DND-41 (cell line): ENCODE data around the gene PDLIM1.

Source experiments
- ATAC-seq: fragments of 200-7000 bp; cut with Tn5 transposase; 3 replicates; pipeline ENCODE4 v1.9.1; 2021; ENCODE audit warnings: low read depth; ENCODE audit not compliant: insufficient read depth
- DNase-seq: peaks from one replicate; pipeline ENCODE4 v3.0.0-alpha.2; 2020
- H2AFZ ChIP-seq: 2 replicates; pipeline ENCODE4 v1.6.0; 2012; ENCODE audit warnings: low read depth, low read length
- H3K27ac ChIP-seq: 2 replicates; pipeline ENCODE4 v1.5.1; 2012; ENCODE audit warnings: low read length, inconsistent platforms
- H3K27me3 ChIP-seq: fragments of 200-600 bp; sonication (generic); 2 replicates; pipeline ENCODE4 v1.6.0; 2012; ENCODE audit warnings: low read length, mild to moderate bottlenecking, inconsistent platforms; ENCODE audit not compliant: insufficient read depth, poor library complexity
- H3K36me3 ChIP-seq: 2 replicates; pipeline ENCODE4 v1.5.1; 2012; ENCODE audit warnings: low read length, inconsistent platforms; ENCODE audit not compliant: insufficient read depth
- H3K4me1 ChIP-seq: 2 replicates; pipeline ENCODE4 v1.5.1; 2012; ENCODE audit warnings: mild to moderate bottlenecking, low read length; ENCODE audit not compliant: insufficient read depth
- H3K4me2 ChIP-seq: 2 replicates; pipeline ENCODE4 v1.6.0; 2012; ENCODE audit warnings: mild to moderate bottlenecking, moderate library complexity, low read length, inconsistent platforms; ENCODE audit not compliant: insufficient read depth
- H3K4me3 ChIP-seq, 2 experiments: fragments of 200-600 bp in 1 of 2; shearing (Covaris generic) in 1 of 2; 2 replicates each; pipeline ENCODE4 v1.5.1; 2012 to 2016; ENCODE audit warnings: inconsistent platforms in 2 of 2, low read length in 2 of 2, mild to moderate bottlenecking in 2 of 2, low read depth in 1 of 2, moderate library complexity in 1 of 2
- H3K79me2 ChIP-seq: 2 replicates; pipeline ENCODE4 v1.6.0; 2012; ENCODE audit warnings: low read length, inconsistent platforms; ENCODE audit not compliant: insufficient read depth
- H3K9ac ChIP-seq: 2 replicates; pipeline ENCODE4 v1.6.0; 2012; ENCODE audit warnings: low read depth, mild to moderate bottlenecking, inconsistent platforms, low read length, moderate library complexity
- H3K9me3 ChIP-seq: 2 replicates; pipeline ENCODE4 v1.5.1; 2012; ENCODE audit warnings: low read length, moderate library complexity, mild to moderate bottlenecking, inconsistent platforms; ENCODE audit not compliant: insufficient read depth, severe bottlenecking
- H4K20me1 ChIP-seq: 2 replicates; pipeline ENCODE4 v1.6.0; 2012; ENCODE audit warnings: low read length; ENCODE audit not compliant: insufficient read depth
- EZH2 ChIP-seq: IDR thresholded peaks from 3 replicates; pipeline ENCODE4 v1.6.1; 2012; ENCODE audit warnings: borderline replicate concordance, low read depth, mild to moderate bottlenecking, moderate library complexity, low read length, inconsistent platforms; ENCODE audit not compliant: severe bottlenecking
- TF ChIP-seq, protein P1 (sequence below): IDR thresholded peaks from 2 replicates; pipeline ENCODE4 v1.5.1; 2012; ENCODE audit warnings: borderline replicate concordance, low read length, moderate library complexity, mild to moderate bottlenecking; ENCODE audit not compliant: poor library complexity, severe bottlenecking; ENCODE audit errors: extremely low read depth

The PDLIM1 gene

DNA sequence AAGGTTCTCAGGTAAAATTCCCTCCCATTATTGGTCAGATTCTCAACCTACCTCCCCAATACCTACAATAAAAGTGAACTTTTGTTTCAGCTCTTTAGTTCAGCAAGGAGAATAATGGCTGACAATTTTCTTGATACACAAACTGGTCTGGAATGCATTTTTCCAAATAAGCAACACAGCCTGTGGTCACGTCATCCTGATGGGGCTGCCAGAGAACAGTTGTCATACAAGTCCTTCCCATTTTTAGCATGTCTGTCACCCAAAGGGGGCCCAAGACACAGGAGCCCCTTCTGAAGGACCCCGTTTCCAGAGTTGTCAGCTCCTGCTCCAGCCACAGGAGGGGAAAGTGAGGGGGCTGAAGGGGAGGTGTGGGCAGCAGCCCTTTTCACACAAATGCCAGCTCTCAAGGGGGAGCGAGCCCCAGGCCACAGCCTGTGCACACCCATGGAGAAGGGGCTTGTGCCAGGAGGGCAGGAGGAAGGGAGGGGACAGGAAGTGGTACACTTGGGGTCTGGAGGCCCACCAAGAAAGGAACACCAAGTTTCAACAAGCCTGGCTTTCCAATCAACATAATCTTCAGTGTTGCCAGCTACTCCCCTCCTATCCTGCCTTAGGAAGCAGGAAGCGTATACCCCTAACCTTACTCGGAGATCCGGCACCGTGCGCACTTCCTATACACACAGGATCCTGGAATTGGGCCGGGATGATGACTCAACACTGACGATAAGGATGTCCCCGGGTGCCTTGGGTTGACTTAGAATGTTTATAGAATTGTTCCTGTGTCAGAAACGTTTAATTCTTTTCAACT lies 43.4 kb upstream of the PDLIM1 start:
- Histone ChIP-seq H3K27me3 (peaks cover under 1% of the 10 kb centered on the region), H3K9ac (no peak overlapping the region), H3K36me3 (no peaks in the 10 kb centered on the region), H2AFZ (no peak overlapping the region), H3K79me2 (no peaks in the 10 kb centered on the region), H3K9me3 (no peaks in the 10 kb centered on the region), H4K20me1 (no peaks in the 10 kb centered on the region), H3K4me1 (no peaks in the 10 kb centered on the region), H3K4me2 (no peak overlapping the region), H3K4me3 (no peak overlapping the region), H3K27ac (no peak overlapping the region)
- TF ChIP-seq, protein P1, sequence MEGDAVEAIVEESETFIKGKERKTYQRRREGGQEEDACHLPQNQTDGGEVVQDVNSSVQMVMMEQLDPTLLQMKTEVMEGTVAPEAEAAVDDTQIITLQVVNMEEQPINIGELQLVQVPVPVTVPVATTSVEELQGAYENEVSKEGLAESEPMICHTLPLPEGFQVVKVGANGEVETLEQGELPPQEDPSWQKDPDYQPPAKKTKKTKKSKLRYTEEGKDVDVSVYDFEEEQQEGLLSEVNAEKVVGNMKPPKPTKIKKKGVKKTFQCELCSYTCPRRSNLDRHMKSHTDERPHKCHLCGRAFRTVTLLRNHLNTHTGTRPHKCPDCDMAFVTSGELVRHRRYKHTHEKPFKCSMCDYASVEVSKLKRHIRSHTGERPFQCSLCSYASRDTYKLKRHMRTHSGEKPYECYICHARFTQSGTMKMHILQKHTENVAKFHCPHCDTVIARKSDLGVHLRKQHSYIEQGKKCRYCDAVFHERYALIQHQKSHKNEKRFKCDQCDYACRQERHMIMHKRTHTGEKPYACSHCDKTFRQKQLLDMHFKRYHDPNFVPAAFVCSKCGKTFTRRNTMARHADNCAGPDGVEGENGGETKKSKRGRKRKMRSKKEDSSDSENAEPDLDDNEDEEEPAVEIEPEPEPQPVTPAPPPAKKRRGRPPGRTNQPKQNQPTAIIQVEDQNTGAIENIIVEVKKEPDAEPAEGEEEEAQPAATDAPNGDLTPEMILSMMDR = no peak
- no peak for TF ChIP-seq EZH2
- no peak for DNase-seq
- ATAC-seq = no peak

DNA sequence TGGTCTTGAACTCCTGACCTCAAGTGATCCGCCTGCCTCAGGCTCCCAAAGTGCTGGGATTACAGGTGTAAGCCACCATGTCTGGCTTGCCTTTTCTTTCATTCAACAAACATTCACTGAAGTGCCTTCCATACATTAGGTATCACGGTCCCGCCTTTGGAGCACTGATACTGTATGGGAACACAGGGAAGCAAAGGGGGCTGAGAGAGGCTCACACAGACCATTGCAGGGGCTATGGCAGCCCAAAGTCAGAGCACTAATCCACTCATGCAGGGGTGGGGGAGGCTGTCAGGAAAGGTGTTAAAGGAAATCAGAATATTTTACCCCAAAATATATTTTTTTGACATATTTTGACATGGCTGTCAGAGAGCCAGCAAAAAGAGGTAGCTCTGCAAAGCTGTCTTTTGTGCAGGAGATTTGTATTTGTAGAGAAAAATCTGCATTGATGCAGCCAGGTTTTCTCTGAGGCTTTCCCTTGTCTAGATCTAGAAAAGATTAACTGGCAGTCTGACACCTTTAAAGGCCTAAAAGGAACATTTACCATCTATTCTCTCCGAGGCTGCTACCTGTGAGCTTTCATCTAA lies 42.0 kb upstream of the PDLIM1 start:
- TF ChIP-seq, protein P1 = no peak
- no peak for TF ChIP-seq EZH2
- ATAC-seq = no peak
- Histone ChIP-seq H2AFZ (no peak overlapping the region), H3K36me3 (no peaks in the 10 kb centered on the region), H3K9me3 (no peaks in the 10 kb centered on the region), H3K9ac (no peak overlapping the region), H3K79me2 (no peaks in the 10 kb centered on the region), H4K20me1 (no peaks in the 10 kb centered on the region), H3K27ac (no peak overlapping the region), H3K4me1 (no peaks in the 10 kb centered on the region), H3K4me3 (no peak overlapping the region), H3K27me3 (peaks cover under 1% of the 10 kb centered on the region), H3K4me2 (no peak overlapping the region)
- DNase-seq = no peak

DNA sequence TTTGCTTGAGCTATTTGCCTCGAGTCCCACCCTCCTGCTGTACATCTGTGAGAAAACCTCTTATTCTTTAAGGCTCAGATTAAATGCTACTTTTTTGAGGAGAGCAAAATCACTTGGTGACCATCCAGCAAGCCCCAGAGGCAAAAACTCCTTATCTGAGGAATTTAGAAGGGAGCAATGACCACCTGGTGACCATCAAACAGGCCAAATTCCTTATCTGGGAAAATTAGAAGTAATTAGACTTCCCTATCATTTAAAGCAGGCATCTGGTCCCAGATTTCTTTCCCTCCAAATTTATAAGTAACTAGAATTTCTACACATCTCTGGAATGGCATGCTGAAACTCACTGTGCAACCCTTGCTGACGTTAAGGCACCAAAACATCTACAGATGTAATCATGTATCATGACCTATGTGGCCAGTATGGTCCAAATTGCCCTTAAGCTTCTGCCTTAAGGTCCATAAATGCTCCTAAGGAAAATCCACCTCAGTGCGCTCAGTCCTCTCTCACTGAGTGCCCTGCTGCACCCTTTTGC lies 40.9 kb upstream of the PDLIM1 start:
- Histone ChIP-seq H3K27ac (no peak overlapping the region), H4K20me1 (no peaks in the 10 kb centered on the region), H3K27me3 (peaks cover 6% of the 10 kb centered on the region), H3K4me3 (no peak overlapping the region), H3K79me2 (no peaks in the 10 kb centered on the region), H2AFZ (no peak overlapping the region), H3K36me3 (no peaks in the 10 kb centered on the region), H3K4me2 (no peak overlapping the region), H3K4me1 (no peaks in the 10 kb centered on the region), H3K9me3 (no peaks in the 10 kb centered on the region), H3K9ac (no peak overlapping the region)
- DNase-seq (no peak), ATAC-seq (no peak)
- no peak for TF ChIP-seq EZH2
- TF ChIP-seq, protein P1 = no peak
